Spleen (tissue), 11 donors: Measurements from ENCODE around the gene CCNB2. TPM values are rescaled to one million over a fixed set of nuclear protein-coding genes. Genes with fewer than 3 reads are reported as not detected.

Experiments
- DNase-seq: peaks from one replicate; pipeline ENCODE4 v3.0.0-alpha.2; 2020
- H3K27ac ChIP-seq, 8 donors: fragments of 200-600 bp; sonication (generic) in 7 of 8; 1 replicate in 4 of 8; 2 replicates in 4 of 8; pipeline versions ENCODE4 v1.5.0 to v1.8.0; 2016 to 2021; ENCODE audit warnings: inconsistent platforms in 4 of 8, mild to moderate bottlenecking in 4 of 8, moderate library complexity in 1 of 8
- H3K27me3 ChIP-seq, 7 donors: fragments of 200-600 bp; sonication (generic) in 6 of 7; replicated peaks in 1 of 7; 1 replicate in 4 of 7; 2 replicates in 3 of 7; pipeline versions ENCODE4 v1.5.0 to v1.8.0; 2016 to 2021; ENCODE audit warnings: inconsistent platforms in 3 of 7, mild to moderate bottlenecking in 1 of 7
- H3K36me3 ChIP-seq, 6 donors: fragments of 200-600 bp; sonication (generic) in 5 of 6; 1 replicate in 4 of 6; 2 replicates in 2 of 6; pipeline versions ENCODE4 v1.5.0 to v1.8.0; 2016 to 2021; ENCODE audit warnings: inconsistent platforms in 2 of 6
- H3K4me1 ChIP-seq, 6 donors: fragments of 200-600 bp; sonication (generic) in 5 of 6; 1 replicate in 3 of 6; 2 replicates in 3 of 6; pipeline versions ENCODE4 v1.5.0 to v1.8.0; 2016 to 2021; ENCODE audit warnings: inconsistent platforms in 3 of 6
- H3K4me3 ChIP-seq, 8 donors: fragments of 200-600 bp; sonication (generic) in 7 of 8; 1 replicate in 4 of 8; 2 replicates in 4 of 8; pipeline versions ENCODE4 v1.5.0 to v1.8.0; 2016 to 2021; ENCODE audit warnings: inconsistent platforms in 4 of 8, mild to moderate bottlenecking in 4 of 8, moderate library complexity in 2 of 8
- H3K9me3 ChIP-seq, 8 donors: fragments of 200-600 bp; sonication (generic) in 7 of 8; 1 replicate in 4 of 8; 2 replicates in 4 of 8; pipeline versions ENCODE4 v1.5.0 to v1.8.0; 2016 to 2021; ENCODE audit warnings: inconsistent platforms in 4 of 8
- CTCF ChIP-seq, 11 experiments: fragments of 200-600 bp in 7 of 11; fragments of 450-650 bp in 4 of 11; sonication (generic) in 4 of 11; IDR thresholded peaks in 8 of 11; conservative IDR thresholded peaks in 3 of 11; 1 replicate in 7 of 11; 2 replicates in 4 of 11; pipeline versions ENCODE4 v1.4.0 to v1.8.0; 2016 to 2021; ENCODE audit warnings: antibody characterized with exemption in 11 of 11, inconsistent platforms in 4 of 11, mild to moderate bottlenecking in 1 of 11
- POLR2A ChIP-seq, 3 donors: fragments of 450-650 bp; IDR thresholded peaks; one replicate each; pipeline ENCODE4 v1.5.1; 2017; ENCODE audit warnings: antibody characterized with exemption in 3 of 3, mild to moderate bottlenecking in 1 of 3
- POLR2AphosphoS5 ChIP-seq, 3 donors: sonication (generic); formaldehyde crosslinking; IDR thresholded peaks; one replicate each; pipeline ENCODE4 v1.5.1; 2017; ENCODE audit warnings: antibody characterized with exemption in 3 of 3
- WGBS, 5 donors: extraction: QIAGEN DNeasy Blood & Tissue Kit in 3 of 5; methylation state at CpG; one replicate each; pipeline versions ENCODE4 v1.1.5 to v1.1.7; 2013 to 2018; 5-methylcytosine and 5-hydroxymethylcytosine counted together
- intact Hi-C: fragments of 100-400 bp; cut with DNase I; formaldehyde crosslinking; loops from one replicate; pipeline ENCODE4 v1.15.0; 2023; ENCODE audit warnings: low total_unique reads
- polyA plus RNA-seq, 3 donors: library from polyadenylated mRNA; stranded (reverse); fragments of 200-250 nt; gene quantifications; one replicate each; pipeline ENCODE4 v1.2.1, GENCODE V29; 2013
- total RNA-seq, 7 donors: library from RNA; depleted of rRNA in 3 of 7; stranded (reverse); fragments of >200 nt in 3 of 7; fragmentation: NEBNext Ultra II Directional in 4 of 7; extraction: Animal tissue kit (Norgen Biotek cat#: 25700) in 4 of 7; gene quantifications; one replicate each; pipeline versions ENCODE4 v1.1.0 to v1.2.1, GENCODE V29; 2016 to 2021
- donor health status: healthy with polysubstance abuse.
- donor health status: DM: no; HTN: no; CAD: no; lungs with moderate emphysema.
- donor health status: DM: no; HTN: no; CAD: no.
- donor health status: Bipolar disorder and iron deficiency.
- donor health status: healthy.
- donor health status: DM: no; HTN: no; CAD: no.
- donor health status: DM: yes; HTN: yes; CAD: no.

Gene CCNB2
- total and polyA plus RNA-seq, 10 donors = 1.3 to 13.5 (median 5.3) TPM

GRCh38 chr15:59131969-59132562 is 27.1 kb downstream of the CCNB2 start:
- TF ChIP-seq CTCF (IDR thresholded peaks at IDR 0.05 in 8 of 11, conservative IDR thresholded peaks at IDR 0.05 in 3 of 11) = no peak
- TF ChIP-seq POLR2AphosphoS5 (IDR thresholded peaks at IDR 0.05) = no peak
- TF ChIP-seq POLR2A (IDR thresholded peaks at IDR 0.05) = no peak
- Histone ChIP-seq H3K36me3 (peaks cover 0 to 68% (median 26%) of the 10 kb centered on the region in 6 donors), H3K4me3 (no peak overlapping the region), H3K9me3 (peaks cover 0 to 11% (median 4%) of the 10 kb centered on the region in 8 donors), H3K27me3 (no peaks in the 10 kb centered on the region), H3K4me1 (no peaks in the 10 kb centered on the region), H3K27ac (no peak overlapping the region)
- WGBS, 5 donors = 91 to 98% (median 93%) methylated on average over 3 of the region's 3 CpGs
- DNase-seq = no peak
- intact Hi-C loops = loop anchor here (10.0 kb wide), 1 partner anchor 157 kb away; no protein-coding TSS in a partner anchor

- H3K4me1 ChIP-seq = no peaks in the 10 kb centered on the region
- WGBS, 5 donors = 93 to 100% (median 97%) methylated on average over 6 of the region's 6 CpGs
- no peak for DNase-seq
- TF ChIP-seq POLR2A (IDR thresholded peaks at IDR 0.05) = no peak
- no peak for TF ChIP-seq CTCF (IDR thresholded peaks at IDR 0.05 in 8 of 11, conservative IDR thresholded peaks at IDR 0.05 in 3 of 11)
- TF ChIP-seq POLR2AphosphoS5 (IDR thresholded peaks at IDR 0.05) = no peak
- peaks cover 0 to 9% (median 2%) of the 10 kb centered on the region in 8 donors for H3K9me3 ChIP-seq
- H3K4me3 ChIP-seq = no peak overlapping the region
- peaks cover 0 to 88% (median 32%) of the 10 kb centered on the region in 6 donors for H3K36me3 ChIP-seq
- H3K27me3 ChIP-seq = no peaks in the 10 kb centered on the region
- intact Hi-C loops = loop anchor here (10.0 kb wide), 1 partner anchor 159 kb away; no protein-coding TSS in a partner anchor
- H3K27ac ChIP-seq = no peak overlapping the region
These were observed 29.0 kb downstream of the CCNB2 start for GRCh38 chr15:59133929-59134427.

GRCh38 chr15:59137566-59137965 is 32.6 kb downstream of the CCNB2 start:
- DNase-seq = no peak
- Histone ChIP-seq H3K4me3 (no peak overlapping the region), H3K27me3 (no peaks in the 10 kb centered on the region), H3K9me3 (no peaks in the 10 kb centered on the region), H3K4me1 (no peaks in the 10 kb centered on the region), H3K36me3 (peaks cover 0 to 99% (median 34%) of the 10 kb centered on the region in 6 donors), H3K27ac (no peak overlapping the region)
- no peak for TF ChIP-seq CTCF (IDR thresholded peaks at IDR 0.05 in 8 of 11, conservative IDR thresholded peaks at IDR 0.05 in 3 of 11)
- TF ChIP-seq POLR2AphosphoS5 (IDR thresholded peaks at IDR 0.05) = no peak
- no peak for TF ChIP-seq POLR2A (IDR thresholded peaks at IDR 0.05)
- WGBS, 5 donors = 29 to 62% (median 47%) methylated on average over 2 of the region's 2 CpGs
- intact Hi-C loops = loop anchor here (10.0 kb wide), 1 partner anchor 163 kb away; no protein-coding TSS in a partner anchor

GRCh38 chr15:59138243-59138642 is 33.3 kb downstream of the CCNB2 start:
- intact Hi-C loops = loop anchor here (10.0 kb wide), 1 partner anchor 163 kb away; no protein-coding TSS in a partner anchor
- Histone ChIP-seq H3K4me3 (no peak overlapping the region), H3K27ac (no peak overlapping the region), H3K9me3 (no peaks in the 10 kb centered on the region), H3K36me3 (peaks cover 0 to 98% (median 35%) of the 10 kb centered on the region in 6 donors), H3K27me3 (no peaks in the 10 kb centered on the region), H3K4me1 (no peaks in the 10 kb centered on the region)
- DNase-seq = peak; percentile 87
- 57 to 71% (median 62%) methylated on average over 6 to 7 of the region's 7 CpGs for WGBS, 5 donors
- TF ChIP-seq POLR2A (IDR thresholded peaks at IDR 0.05) = no peak
- TF ChIP-seq CTCF (IDR thresholded peaks at IDR 0.05 in 8 of 11, conservative IDR thresholded peaks at IDR 0.05 in 3 of 11) = peak in 10 of 11 experiments; percentile 39 to 74 (median 66)
- peak in 2 of 3 donors; percentile 27 to 37 for TF ChIP-seq POLR2AphosphoS5 (IDR thresholded peaks at IDR 0.05)
